NK-92 (cell line): ENCODE results near the gene GXYLT2.
"Not testable (repeated sequence)": the region's sequence is repeated elsewhere in the genome, so short reads cannot be mapped to it uniquely, and the experiment has no call there.

Experiments
- DNase-seq: peaks from one replicate; lab custom pipeline; 2025; ENCODE audit not compliant: unreplicated experiment; lab: John Stamatoyannopoulos, UW

Gene GXYLT2

DNA sequence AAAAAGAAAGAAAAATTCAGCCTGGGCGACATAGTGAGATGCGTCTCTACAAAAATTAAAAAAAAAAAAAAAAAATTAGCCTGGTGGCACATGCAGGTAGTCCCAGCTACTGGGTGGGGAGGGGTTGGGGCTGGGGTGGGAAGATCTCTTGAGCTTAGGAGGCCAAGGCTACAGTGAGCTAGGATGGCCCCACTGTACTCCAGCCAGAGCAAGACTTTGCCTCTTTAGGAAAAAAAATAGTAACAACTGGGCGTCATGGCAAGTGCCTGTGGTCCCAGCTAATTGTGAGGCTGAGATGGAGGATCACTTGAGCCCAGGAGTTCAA is 84.8 kb downstream of the GXYLT2 start:
- DNase-seq, result no peak

DNA sequence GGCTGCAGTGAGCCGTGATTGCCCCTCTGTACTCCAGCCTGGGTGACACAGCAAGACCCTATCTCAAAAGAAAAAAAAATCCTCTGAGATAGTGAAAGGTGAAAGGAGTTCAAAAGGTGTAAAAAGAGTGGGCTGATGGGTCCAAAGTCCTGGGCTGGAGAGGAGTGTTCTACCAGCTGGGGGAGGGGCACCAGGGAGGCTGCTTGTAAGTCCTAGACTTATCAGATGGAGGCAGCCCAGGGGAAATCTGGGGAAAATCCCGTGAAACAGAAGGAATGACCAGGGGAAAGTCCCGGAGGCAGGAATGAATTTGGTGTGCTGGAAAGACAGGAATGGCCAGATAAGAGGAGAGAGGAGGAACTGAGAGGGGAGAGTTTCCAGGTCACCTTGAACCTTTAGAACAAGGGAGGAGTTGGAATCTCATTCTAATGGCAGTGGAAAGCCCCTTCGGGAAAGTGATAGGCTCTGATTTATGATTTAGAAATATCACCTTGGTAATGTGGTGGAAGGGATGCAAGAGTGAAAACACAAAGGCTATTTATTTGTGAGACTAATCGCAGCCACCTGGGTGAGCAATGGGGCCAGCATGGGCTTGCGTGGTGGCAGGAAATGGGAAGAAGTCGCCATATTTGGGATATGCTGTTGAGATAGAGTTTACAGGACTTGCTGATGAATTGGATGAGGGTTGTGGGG is 85.3 kb downstream of the GXYLT2 start:
- no peak for DNase-seq

DNA sequence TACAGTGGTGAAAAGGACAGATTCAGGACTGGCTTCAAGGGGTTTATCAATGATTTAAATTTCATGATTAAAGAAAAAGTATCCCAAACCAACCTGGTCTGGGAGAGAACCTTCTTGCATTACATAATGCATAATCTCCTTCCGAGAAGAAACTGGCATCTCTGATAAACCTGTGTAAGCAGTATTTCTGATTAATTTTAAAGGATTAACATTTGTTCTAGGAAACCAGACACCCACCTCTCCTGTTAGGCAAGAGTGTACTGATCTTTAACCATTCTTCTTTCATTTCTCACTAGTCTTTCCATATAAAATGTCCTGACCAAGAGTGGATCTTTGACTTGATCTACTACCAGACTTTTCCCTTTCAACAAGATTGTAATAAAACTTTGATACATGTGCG is 85.9 kb downstream of the GXYLT2 start:
- no peak for DNase-seq

DNA sequence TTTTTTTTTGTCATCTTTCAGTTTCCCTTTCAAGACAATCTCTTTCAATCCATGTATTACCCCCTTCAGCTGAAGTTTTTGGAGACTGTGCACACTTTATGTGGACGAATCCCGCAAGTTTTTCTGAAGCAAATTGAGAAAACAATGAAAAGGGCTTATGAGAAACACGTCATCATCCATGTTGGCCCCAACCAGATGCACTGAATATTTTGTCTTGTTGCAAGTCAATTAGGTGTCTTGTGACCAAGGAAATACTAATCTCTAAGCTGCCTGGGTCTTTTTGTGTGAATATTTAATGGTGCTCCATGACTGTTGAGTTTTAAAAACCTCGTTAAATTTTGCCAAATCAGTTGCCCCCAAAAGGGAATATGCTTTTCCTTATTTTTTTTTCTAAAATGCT is 87.1 kb downstream of the GXYLT2 start:
- DNase-seq, result no peak

DNA sequence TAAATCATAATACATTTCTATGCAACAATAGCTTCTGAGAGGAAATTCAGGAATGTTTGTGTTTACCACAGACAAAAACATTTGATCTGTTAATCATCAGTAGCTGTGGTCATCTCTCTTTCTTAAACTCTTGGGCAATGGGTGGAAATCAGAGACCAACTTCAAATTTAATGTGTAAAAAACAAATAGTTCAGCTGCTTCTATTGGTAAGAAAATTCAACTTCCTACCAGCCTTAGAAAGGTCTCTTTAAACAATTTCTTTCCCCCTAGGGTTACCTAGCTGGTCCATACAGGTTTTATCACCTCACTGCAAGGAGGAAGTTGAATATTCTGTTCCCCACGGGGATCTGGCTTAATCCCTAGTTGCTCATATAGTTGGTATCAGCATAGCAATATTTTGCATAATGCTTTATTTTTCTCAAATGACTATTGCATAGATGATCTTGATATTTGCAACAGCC is 88.5 kb downstream of the GXYLT2 start:
- DNase-seq, result no peak

DNA sequence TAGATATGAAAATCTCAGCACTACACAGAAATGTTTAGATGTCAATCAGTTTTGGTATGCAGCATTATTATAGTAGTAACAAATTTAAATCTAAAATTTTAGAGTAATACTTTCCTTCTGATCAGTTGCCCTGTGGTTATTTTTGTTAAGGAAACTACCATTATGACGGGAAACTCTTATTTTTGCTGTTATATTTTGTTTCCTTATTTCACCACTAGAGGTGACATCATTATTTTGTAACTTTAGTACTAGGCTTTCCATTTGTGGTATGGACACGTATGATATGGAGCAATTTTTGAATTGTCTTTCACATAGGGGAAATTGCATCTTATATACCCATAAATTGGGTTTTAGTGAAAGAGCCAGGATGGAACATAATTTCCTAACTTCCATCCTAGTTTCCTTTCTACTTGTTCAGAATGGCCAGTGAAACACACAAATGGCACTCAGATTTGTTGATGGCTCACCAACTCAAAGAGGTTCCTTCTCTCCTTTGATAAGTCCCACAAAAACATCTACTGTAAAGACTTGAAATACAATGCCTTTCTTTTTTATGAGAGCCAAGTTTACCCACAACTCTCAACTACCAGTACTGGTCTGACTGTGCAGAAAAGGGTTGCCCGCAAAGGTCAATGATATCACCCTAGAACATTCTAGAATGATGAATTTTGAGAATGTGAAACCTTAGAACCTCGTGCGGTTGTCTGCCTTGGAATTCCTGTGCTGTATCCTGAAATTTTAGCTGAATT is 89.4 kb downstream of the GXYLT2 start:
- no peak for DNase-seq

DNA sequence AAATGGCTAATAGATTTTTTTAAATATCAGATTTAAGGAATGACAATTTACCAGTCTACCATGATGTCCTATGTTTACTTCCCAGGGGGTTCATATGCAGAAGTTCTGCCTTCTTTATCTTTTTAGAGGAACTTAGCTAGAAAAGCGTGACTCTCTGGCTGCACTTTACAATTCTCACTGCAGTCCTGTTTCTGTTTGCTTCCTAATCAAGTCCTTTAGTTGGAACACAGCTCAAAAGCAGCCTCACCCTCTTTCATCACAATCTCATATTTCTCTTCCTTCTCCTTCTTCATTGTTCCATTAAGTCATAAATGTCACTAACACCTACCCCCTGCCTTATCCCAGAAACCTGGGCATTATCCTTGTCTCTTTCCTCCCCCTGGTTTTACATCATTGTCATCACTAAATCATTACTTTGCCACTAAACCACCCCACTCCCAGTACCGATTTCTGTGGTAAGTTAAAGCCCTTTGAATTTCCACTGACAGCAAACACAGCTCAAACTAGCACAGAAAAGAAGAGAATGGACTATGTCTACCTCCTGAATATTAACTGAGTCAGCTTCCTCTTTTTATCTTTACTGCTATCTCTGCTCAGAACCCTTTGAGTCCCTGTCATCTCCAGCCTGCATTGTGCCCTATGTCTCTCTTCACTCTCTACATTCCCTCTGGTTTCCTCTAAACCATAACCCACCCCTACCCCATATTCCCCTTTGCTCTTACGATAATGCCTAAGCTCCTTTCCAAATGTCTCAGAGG is 94.9 kb downstream of the GXYLT2 start:
- no peak for DNase-seq

DNA sequence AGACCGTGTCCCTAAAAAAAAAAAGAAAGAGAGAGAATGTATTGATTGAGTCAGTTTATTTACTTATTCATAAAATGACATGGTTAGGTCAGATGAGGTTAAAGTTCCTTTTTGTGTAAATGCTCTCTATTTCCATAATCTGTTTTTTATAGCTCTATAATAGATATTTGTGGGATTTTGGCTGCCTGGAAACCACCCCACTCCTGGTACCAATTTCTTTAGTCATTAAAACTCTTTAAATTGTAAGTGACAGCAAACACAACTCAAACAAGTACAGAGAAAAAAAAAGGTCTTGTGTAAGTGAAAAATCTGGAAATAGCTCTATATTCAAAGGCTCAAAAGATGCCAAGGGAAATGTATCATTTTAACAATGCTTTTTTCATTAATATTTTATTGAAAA is 97.7 kb downstream of the GXYLT2 start:
- DNase-seq, result no peak

DNA sequence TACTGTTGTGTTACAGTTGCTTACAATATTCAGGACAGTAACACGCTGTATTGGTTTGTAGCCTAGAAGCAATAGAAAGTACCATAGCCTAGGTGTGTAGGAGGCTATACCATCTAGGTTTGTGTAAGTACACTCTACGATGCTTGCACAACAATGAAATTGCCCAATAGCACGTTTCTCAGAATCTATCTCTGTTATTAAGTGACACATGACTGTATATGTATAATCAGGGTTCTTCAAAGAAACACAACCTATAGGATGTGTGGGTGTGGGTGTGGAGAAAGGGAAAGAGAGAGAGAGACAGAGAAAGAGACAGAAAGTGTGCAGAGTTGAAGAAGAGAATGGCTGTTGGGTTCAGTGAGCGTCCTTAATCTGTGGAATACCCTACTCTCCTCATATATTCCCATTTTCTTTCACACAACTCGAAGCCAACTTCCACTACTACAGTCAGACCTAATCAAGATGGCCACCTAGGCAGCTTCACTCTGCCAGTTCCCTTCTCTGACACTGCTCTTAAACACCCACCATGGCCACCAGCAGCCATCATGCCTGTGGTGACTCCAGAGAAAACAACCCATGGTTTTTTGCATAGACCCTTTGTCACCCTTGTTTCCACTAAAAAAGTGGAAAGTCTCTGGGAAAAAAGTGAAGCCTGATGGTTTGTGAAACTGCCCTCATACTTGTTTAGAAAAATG is 103.0 kb downstream of the GXYLT2 start:
- DNase-seq, result no peak

DNA sequence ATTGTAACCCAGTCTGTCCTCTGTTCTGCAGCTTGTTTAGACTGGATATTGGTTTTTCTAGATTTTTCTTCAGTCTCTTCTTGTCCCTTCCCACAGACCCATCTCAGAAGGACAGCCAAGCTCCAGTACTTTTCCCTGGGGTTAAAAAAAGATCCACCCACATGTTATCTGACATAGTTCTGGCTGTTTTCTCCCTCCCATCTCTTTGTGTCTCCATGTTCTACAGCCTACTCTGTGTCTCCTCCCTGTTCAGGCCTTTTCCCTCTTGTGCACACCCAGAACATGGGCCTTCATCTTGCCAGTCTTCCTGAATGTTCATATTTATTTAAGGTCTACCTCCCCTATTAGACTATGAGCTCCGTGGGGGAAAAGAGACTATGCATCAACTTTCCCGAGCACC is 103.7 kb downstream of the GXYLT2 start:
- no peak for DNase-seq

DNA sequence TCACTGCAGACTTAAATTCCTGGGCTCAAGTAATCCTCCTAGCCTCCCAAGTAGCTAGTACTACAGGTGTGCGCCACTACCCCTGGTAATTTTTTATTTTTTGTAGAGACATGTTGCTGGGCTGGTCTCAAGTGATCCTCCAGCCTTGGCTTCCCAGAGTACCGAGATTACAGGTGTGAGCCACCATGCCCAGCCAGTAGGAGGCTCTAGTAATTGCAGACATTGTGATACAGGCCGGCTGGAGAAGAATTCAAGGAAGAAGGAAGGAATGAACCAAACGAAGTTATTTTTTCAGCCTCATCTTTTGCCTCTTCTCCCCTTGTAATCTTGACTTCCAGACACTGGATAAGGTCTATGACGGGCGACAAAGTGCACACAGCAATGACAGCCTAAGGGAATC is 105.5 kb downstream of the GXYLT2 start:
- no peak for DNase-seq

DNA sequence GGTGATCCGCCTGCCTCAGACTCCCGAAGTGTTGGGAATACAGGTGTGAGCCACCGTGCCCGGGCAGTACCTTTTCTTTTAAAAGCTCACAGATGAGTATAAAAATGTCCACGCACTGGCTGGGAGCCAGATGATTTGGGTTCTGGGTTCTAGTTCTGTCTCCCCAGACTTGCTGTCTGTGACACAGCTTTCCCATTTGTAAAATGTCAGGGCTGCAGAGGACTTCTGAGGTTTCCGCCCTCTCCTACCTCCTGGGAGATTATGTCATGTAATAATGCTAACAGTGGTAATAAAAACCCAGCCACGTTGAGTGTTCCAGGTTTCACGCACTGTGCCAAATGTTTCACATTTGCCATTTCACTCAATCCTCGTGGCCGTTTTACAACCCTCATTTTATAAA is 107.5 kb downstream of the GXYLT2 start:
- no peak for DNase-seq

DNA sequence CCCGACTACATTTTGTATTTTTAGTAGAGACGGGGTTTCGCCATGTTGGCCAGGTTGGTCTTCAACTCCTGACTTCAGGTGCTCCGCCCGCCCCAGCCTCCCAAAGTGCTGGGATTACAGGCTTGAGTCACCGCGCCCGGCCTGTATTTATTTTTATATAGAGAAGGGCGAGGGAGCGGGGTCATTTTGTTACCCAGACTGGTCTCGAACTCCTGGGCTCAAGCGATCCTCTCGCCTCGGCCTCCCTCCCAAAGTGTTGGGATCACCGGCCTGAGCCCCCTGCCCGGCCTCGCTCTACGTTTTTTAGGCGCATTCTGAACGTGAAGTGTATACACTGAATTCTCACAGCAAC is 108.3 kb downstream of the GXYLT2 start:
- no peak for DNase-seq

DNA sequence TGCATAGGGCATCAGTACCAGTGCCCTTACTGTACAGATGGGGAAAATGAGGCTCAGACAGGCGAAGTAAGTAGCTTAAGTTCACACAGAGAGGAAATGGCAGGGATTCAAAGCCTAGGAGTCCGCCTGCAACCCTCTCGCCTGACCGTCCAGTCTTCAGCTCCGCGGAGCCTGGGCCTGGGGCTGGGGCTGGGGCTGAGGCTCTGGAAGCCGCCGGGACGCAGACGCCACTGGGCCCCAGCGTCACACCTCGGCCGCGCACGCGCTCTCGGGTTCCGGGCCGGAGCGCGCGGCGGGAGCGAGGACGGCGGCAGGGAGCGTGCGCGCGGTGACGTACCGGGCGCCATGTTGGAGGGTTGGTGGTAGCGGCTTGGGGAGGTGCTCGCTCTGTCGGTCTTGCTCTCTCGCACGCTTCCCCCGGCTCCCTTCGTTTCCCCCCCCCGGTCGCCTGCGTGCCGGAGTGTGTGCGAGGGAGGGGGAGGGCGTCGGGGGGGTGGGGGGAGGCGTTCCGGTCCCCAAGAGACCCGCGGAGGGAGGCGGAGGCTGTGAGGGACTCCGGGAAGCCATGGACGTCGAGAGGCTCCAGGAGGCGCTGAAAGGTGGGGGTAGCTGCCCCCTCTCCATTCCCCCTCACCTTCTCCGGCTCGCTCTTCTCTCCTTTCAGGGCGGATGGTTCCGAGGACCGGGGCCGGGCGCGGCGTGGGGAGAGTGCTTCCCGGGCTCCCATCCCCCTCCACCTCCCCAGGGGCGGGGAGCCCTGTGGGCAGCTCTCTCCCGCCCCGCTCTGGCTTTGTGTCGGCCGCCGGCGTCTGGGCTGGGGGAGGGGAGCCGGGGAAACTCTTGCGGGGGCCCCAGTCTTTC is 108.9 kb downstream of the GXYLT2 start, which contains the start of gene PPP4R2:
PPP4R2 (plus strand) TSS at position 339 of the 861 bp plus-strand sequence; CDS start at position 566, 227 bp downstream.
- DNase-seq, result peak; percentile 36

DNA sequence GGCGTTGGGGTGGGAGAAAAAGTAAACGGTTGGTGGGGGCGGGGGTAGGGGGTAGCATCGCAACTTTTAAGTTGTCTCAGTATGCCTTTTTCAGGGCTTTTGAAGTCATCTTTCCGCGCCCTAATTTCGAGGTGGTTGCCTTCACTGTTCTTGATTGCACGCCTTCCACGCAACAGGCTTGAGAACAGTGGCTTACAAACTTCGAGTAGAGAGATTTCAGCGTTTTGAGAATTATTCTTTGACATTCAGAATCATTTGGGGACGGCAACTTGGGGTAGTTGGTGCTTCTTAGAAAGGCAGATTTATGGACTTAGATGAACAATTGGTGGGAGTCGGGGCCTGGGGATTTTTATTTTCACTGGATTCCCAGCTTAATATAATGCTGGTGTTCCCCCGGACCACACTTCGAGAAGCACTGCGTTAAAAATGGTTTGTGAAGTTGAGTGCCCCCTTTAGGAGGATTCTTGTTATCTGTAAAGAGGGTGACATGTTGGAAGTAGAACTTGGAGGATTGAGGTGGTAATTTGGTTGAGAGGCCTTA is 109.6 kb downstream of the GXYLT2 start:
- no peak for DNase-seq

DNA sequence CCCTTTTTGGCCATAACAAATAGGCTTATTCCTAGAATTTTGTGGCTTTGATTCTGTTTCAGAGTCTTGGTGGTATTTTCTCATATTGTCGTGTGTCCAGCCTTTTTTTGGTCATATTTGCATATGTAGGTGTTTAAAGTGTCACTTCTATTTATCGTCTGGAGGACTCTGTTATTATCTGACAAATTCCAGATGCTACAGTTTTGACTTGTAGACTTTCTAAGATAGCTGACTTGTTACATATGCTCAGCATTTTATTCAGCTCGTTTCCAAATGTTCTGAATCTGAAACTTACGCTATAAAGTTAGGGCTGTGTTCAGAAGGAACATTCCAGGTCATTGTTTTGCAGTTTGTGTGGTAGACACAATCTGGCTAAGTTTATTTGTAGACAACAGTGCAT is 110.6 kb downstream of the GXYLT2 start:
- DNase-seq, result no peak

DNA sequence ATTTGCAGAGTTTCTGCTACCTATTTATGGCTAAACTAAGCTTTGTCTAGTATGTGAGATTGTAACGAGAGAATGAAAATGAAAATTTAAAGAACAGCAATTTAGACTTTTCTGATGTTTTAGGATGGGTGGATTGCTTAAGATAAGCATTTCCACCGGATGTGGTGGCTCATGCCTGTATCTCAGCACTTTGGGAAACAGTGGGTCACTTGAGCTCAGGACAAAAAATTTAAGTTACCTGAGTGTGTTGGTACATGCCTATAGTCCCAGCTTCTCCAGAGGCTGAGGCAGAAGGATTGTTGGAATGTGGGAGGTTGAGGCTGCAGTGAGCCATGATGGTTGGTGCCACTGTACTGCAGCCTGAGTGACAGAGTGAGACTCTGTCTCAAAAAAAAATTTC is 112.1 kb downstream of the GXYLT2 start:
- DNase-seq, result no peak

DNA sequence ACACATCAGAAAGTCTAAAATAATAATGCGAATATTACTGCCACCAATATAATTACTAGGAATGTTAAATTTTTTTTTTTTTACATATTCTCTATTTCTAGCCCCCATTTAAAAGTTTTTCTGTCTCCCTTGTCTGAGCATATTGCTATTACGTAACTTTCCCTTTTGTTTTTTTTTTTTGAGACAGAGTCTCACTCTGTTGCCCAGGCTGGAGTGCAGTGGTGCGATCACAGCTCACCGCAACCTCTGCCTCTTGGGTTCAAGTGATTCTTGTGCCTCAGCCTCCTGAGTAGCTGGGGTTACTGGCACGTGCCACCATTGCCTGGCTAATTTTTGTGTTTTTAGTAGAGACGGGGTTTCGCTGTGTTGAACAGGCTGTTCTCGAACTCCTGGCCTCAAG is 115.2 kb downstream of the GXYLT2 start:
- not testable (repeated sequence) for DNase-seq

DNA sequence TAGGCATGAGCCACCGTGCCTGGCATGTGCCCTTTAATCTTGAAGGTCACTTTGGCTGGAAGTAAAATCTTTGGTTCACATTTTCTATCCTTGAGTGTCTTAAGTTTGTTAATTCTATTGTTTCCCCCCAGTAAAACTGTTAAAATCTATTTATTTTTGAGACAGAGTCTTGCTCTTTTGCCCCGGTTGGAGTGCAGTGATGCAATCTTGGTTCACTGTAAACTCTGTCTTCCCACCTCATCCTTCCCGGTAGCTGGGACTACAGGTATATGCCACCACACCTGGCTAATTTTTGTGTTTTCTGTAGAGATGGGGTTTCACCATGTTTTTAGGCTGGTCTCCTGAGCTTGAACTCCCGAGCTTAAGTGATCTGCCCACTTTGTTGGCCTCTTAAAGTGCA is 116.5 kb downstream of the GXYLT2 start:
- DNase-seq, result no peak

DNA sequence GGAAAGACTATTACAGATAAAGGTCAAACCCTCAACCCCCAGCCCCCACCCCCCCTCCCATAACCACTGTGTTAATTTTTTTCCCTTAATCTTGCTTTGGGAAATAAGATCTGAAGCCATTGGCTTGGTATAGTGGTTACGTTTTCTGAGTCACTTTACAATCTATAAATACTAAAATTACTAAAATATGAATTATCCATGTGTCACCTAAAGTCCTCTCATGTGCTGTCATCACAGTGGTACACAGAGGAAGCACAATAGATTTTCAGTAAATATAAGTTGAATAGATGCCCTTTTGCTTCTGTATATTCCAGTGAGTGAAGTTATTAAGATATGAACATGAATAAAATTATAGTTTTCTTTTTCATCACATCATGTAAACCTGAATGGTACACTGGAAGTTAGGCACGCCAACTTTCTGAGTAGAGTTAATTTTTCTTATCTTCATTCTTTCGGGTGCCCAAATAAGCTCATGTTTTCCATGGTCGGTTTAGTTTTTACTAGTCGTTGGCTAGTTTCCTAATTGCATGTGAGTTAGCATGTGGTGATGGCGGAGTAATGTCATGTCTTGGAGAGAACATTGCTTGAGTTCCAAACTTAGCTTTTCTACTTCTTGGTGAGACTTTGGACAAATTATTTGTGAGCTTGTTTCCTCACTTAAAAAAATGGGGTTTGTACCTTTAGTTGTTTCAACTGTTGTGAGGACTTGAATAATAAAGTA is 120.3 kb downstream of the GXYLT2 start:
- DNase-seq, result no peak
